DND-41 (cell line): ENCODE data around the gene AGAP1.

Experiments
- EZH2 ChIP-seq: IDR thresholded peaks from 3 replicates; pipeline ENCODE4 v1.6.1; 2012; ENCODE audit warnings: borderline replicate concordance, low read depth, mild to moderate bottlenecking, moderate library complexity, low read length, inconsistent platforms; ENCODE audit not compliant: severe bottlenecking
- TF ChIP-seq, protein P1 (sequence below): IDR thresholded peaks from 2 replicates; pipeline ENCODE4 v1.5.1; 2012; ENCODE audit warnings: borderline replicate concordance, low read length, moderate library complexity, mild to moderate bottlenecking; ENCODE audit not compliant: poor library complexity, severe bottlenecking; ENCODE audit errors: extremely low read depth

- TF ChIP-seq EZH2: no peak
- TF ChIP-seq, protein P1, sequence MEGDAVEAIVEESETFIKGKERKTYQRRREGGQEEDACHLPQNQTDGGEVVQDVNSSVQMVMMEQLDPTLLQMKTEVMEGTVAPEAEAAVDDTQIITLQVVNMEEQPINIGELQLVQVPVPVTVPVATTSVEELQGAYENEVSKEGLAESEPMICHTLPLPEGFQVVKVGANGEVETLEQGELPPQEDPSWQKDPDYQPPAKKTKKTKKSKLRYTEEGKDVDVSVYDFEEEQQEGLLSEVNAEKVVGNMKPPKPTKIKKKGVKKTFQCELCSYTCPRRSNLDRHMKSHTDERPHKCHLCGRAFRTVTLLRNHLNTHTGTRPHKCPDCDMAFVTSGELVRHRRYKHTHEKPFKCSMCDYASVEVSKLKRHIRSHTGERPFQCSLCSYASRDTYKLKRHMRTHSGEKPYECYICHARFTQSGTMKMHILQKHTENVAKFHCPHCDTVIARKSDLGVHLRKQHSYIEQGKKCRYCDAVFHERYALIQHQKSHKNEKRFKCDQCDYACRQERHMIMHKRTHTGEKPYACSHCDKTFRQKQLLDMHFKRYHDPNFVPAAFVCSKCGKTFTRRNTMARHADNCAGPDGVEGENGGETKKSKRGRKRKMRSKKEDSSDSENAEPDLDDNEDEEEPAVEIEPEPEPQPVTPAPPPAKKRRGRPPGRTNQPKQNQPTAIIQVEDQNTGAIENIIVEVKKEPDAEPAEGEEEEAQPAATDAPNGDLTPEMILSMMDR: no peak
These were observed 62.2 kb downstream of the AGAP1 start for GRCh38 chr2:235556086-235556485.
